Endodermal cell (in vitro differentiated cells): ENCODE results near the gene VWA8. TPM values are rescaled to one million over a fixed set of nuclear protein-coding genes. Genes with fewer than 3 reads are reported as not detected.
"Not testable (repeated sequence)": the region's sequence is repeated elsewhere in the genome, so short reads cannot be mapped to it uniquely, and the experiment has no call there.

ENCODE experiments used
- DNase-seq: peaks from one replicate; pipeline ENCODE4 v3.0.0-alpha.2; 2017
- H3K27ac ChIP-seq: 2 replicates; pipeline ENCODE4 v1.5.1; 2013; ENCODE audit warnings: mild to moderate bottlenecking, low read depth, low read length, moderate library complexity
- H3K27me3 ChIP-seq: 2 replicates; pipeline ENCODE4 v1.6.1; 2013; ENCODE audit warnings: mild to moderate bottlenecking, low read length, moderate library complexity; ENCODE audit not compliant: insufficient read depth, control insufficient read depth, poor library complexity, severe bottlenecking
- H3K36me3 ChIP-seq: 2 replicates; pipeline ENCODE4 v1.7.0; 2013; ENCODE audit warnings: mild to moderate bottlenecking, low read length, moderate library complexity; ENCODE audit not compliant: control insufficient read depth, insufficient read depth
- H3K4me1 ChIP-seq: one replicate; pipeline ENCODE4 v1.7.0; 2013; ENCODE audit warnings: low read length; ENCODE audit not compliant: control insufficient read depth, insufficient read depth
- H3K4me3 ChIP-seq: 2 replicates; pipeline ENCODE4 v1.5.1; 2013; ENCODE audit warnings: mild to moderate bottlenecking, low read length, moderate library complexity
- H3K9ac ChIP-seq: 2 replicates; pipeline ENCODE4 v1.6.1; 2013; ENCODE audit warnings: mild to moderate bottlenecking, low read length, moderate library complexity; ENCODE audit not compliant: poor library complexity, severe bottlenecking; ENCODE audit errors: extremely low read depth
- H3K9me3 ChIP-seq: 2 replicates; pipeline ENCODE4 v1.6.1; 2013; ENCODE audit warnings: mild to moderate bottlenecking, low read length, moderate library complexity; ENCODE audit not compliant: control insufficient read depth
- H3K27ac Mint-ChIP-seq: 2 replicates; pipeline ENCODE4 v1.8.0; 2020; ENCODE audit warnings: mixed read lengths
- H3K27me3 Mint-ChIP-seq: 2 replicates; pipeline ENCODE4 v1.8.0; 2021; ENCODE audit warnings: mild to moderate bottlenecking, mixed read lengths; ENCODE audit not compliant: insufficient read depth
- H3K36me3 Mint-ChIP-seq: 2 replicates; pipeline ENCODE4 v1.8.0; 2020; ENCODE audit warnings: low read depth, mixed read lengths
- H3K4me1 Mint-ChIP-seq: 2 replicates; pipeline ENCODE4 v1.8.0; 2020; ENCODE audit warnings: mixed read lengths
- H3K4me3 Mint-ChIP-seq: 2 replicates; pipeline ENCODE4 v1.8.0; 2020; ENCODE audit warnings: mild to moderate bottlenecking, moderate library complexity, mixed read lengths
- H3K9me3 Mint-ChIP-seq: 2 replicates; pipeline ENCODE4 v1.8.0; 2020; ENCODE audit warnings: mild to moderate bottlenecking, mixed read lengths
- CTCF ChIP-seq: fragments of 200-600 bp; sonication (generic); conservative IDR thresholded peaks from 2 replicates; pipeline ENCODE4 v1.5.0; 2021; ENCODE audit warnings: antibody characterized with exemption, mild to moderate bottlenecking
- WGBS, 2 experiments: methylation state at CpG; one replicate each; pipeline versions ENCODE4 v1.1.5 to v1.1.7; 2013; ENCODE audit warnings: missing lambda C conversion rate in 2 of 2, mixed read lengths in 1 of 2; ENCODE audit not compliant: insufficient coverage in 1 of 2, insufficient read length in 1 of 2; 5-methylcytosine and 5-hydroxymethylcytosine counted together
- total RNA-seq, 2 donors: library from RNA; stranded (reverse); fragmentation: NEBNext Ultra II Directional in 1 of 2; extraction: Animal tissue kit (Norgen Biotek cat#: 25700) in 1 of 2; gene quantifications; 2 replicates in 1 of 2; 3 replicates in 1 of 2; pipeline ENCODE4 v1.2.1, GENCODE V29; 2021

VWA8 gene
- total RNA-seq, 2 donors from 2014 or later, result 24.6 to 25.6 TPM

DNA sequence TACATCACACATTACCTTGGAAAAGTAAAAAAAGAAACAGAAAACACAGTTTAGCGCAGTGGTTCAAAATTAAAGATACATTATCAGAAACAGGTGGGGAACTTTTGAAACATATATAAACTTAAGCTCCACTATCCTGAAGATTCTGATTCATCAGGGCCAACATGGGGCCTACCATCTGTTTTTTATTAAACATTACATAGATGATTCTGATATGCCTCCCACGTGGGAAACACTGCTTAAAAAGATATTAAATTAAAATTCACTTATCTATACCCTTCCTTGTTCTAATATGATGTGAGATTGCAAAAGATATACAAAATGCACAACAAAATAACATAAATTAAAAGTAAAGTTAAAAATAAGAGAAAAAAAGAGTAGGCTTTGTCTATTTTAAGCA is 125.0 kb downstream of the VWA8 start:
- H3K4me3 ChIP-seq, result no peak overlapping the region
- no peak overlapping the region for H3K4me3 Mint-ChIP-seq
- WGBS, 2 experiments, result 41% methylated on average over 1 of the region's 2 CpGs; no CpG with 5 or more reads in 1 of the 2 experiments

DNA sequence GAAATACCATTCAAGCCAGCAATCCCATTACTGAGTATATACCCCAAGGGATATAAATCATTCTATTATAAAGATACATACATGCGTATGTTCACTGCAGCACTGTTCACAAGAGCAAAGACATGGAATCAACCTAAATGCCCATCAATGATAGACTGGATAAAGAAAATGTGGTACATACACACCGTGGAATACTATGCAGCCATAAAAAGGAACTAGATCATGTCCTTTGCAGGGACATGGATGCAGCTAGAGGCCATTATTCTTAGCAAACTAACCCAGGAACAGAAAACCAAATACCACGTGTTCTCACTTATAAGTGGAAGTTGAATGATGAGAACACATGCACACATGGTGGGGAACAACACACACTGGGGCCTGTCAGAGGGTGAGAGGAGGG is 126.2 kb downstream of the VWA8 start:
- H3K27me3 ChIP-seq, H3K27ac Mint-ChIP-seq, H3K27me3 Mint-ChIP-seq, H3K4me1 ChIP-seq, H3K9ac ChIP-seq, H3K4me3 Mint-ChIP-seq, H3K4me1 Mint-ChIP-seq, H3K4me3 ChIP-seq, DNase-seq, H3K9me3 ChIP-seq, H3K9me3 Mint-ChIP-seq, H3K27ac ChIP-seq: not testable (repeated sequence)
- H3K36me3 ChIP-seq, result peaks cover 22% of the 10 kb centered on the region
- peaks cover 44% of the 10 kb centered on the region for H3K36me3 Mint-ChIP-seq
- WGBS, 2 experiments, result 95 to 97% methylated on average over 3 of the region's 3 CpGs

More for the DNA sequence above, 125.0 kb downstream of the VWA8 start:
- Mint-ChIP-seq H3K36me3 (peaks cover 44% of the 10 kb centered on the region), H3K27me3 (no peaks in the 10 kb centered on the region), H3K27ac (no peak overlapping the region), H3K9me3 (peaks cover 5% of the 10 kb centered on the region), H3K4me1 (no peaks in the 10 kb centered on the region)
- Histone ChIP-seq H3K9me3 (no peaks in the 10 kb centered on the region), H3K36me3 (peaks cover 18% of the 10 kb centered on the region), H3K4me1 (no peaks in the 10 kb centered on the region), H3K9ac (no peak overlapping the region), H3K27ac (no peak overlapping the region), H3K27me3 (no peaks in the 10 kb centered on the region)
- TF ChIP-seq CTCF, result no peak
- DNase-seq, result no peak

DNA sequence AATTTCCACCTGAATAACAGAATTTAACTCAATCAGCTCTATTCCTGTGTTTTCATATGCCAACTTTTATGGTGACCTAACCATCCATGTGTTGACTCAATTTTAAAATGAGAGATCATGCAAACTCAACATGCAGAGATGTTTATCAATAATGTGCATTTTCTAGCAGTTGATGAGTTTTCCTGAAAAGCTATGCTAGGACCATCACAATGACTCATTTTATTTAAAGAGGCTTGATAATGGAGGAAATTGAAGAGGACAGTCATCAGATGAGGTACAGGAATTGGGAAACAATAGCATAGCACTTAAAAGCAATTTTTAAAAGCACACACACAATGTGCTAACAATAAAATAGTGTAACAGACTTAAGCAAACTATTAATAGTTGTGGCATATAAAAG is 127.1 kb downstream of the VWA8 start:
- no peak for DNase-seq
- H3K27ac ChIP-seq, result no peak overlapping the region
- Mint-ChIP-seq H3K4me3 (no peak overlapping the region), H3K27ac (no peak overlapping the region), H3K4me1 (no peaks in the 10 kb centered on the region), H3K27me3 (no peaks in the 10 kb centered on the region), H3K9me3 (peaks cover 5% of the 10 kb centered on the region), H3K36me3 (peaks cover 42% of the 10 kb centered on the region)
- H3K27me3 ChIP-seq, result no peaks in the 10 kb centered on the region
- no peak overlapping the region for H3K9ac ChIP-seq
- H3K36me3 ChIP-seq, result peaks cover 27% of the 10 kb centered on the region
- H3K4me1 ChIP-seq, result no peaks in the 10 kb centered on the region
- no peak for TF ChIP-seq CTCF
- no peaks in the 10 kb centered on the region for H3K9me3 ChIP-seq
- no peak overlapping the region for H3K4me3 ChIP-seq

GRCh38 chr13:41833201-41833600 is 127.7 kb downstream of the VWA8 start:
- H3K4me3 ChIP-seq, result no peak overlapping the region
- no peaks in the 10 kb centered on the region for H3K4me1 ChIP-seq
- no peak overlapping the region for H3K27ac ChIP-seq
- no peak for TF ChIP-seq CTCF
- 91 to 100% methylated on average over 2 to 7 of the region's 7 CpGs for WGBS, 2 experiments
- no peaks in the 10 kb centered on the region for H3K27me3 ChIP-seq
- no peaks in the 10 kb centered on the region for H3K27me3 Mint-ChIP-seq
- no peaks in the 10 kb centered on the region for H3K9me3 ChIP-seq
- H3K27ac Mint-ChIP-seq, result no peak overlapping the region
- no peaks in the 10 kb centered on the region for H3K4me1 Mint-ChIP-seq
- H3K9me3 Mint-ChIP-seq, result peaks cover 5% of the 10 kb centered on the region
- H3K36me3 ChIP-seq, result peaks cover 27% of the 10 kb centered on the region
- DNase-seq, result no peak
- H3K36me3 Mint-ChIP-seq, result peaks cover 39% of the 10 kb centered on the region
- H3K4me3 Mint-ChIP-seq, result no peak overlapping the region
- no peak overlapping the region for H3K9ac ChIP-seq
